AG04450 (cell line): ENCODE results near the gene ZBTB40. TPM values are rescaled to one million over a fixed set of nuclear protein-coding genes. Genes with fewer than 3 reads are reported as not detected.

Experiments
- CTCF ChIA-PET: fragments of 300-600, 350-600 bp; formaldehyde crosslinking; extraction: SDS; loops from one replicate; lab custom pipeline; 2022; ENCODE audit warnings: antibody characterized with exemption, inconsistent platforms; lab: Charles Lee
- POLR2A ChIA-PET: fragments of 350-600 bp; formaldehyde crosslinking; extraction: SDS; loops from one replicate; lab custom pipeline; 2021; ENCODE audit warnings: antibody characterized with exemption, inconsistent platforms; lab: Yijun Ruan, JAX
- DNase-seq: peaks from one replicate; pipeline ENCODE4 v3.0.0-alpha.2; 2011; ENCODE audit warnings: low read depth, low spot score
- H3K27ac ChIP-seq: one replicate; pipeline ENCODE4 v1.5.1; 2012; ENCODE audit warnings: low read depth, low read length, control low read depth
- H3K27me3 ChIP-seq: one replicate; pipeline ENCODE4 v1.6.0; 2012; ENCODE audit warnings: low read length; ENCODE audit not compliant: control insufficient read depth, insufficient read depth
- H3K4me3 ChIP-seq: 2 replicates; pipeline ENCODE4 v1.5.1; 2011; ENCODE audit warnings: mild to moderate bottlenecking, low read depth, low read length, control low read depth
- H3K9me3 ChIP-seq: 2 replicates; pipeline ENCODE4 v1.5.1; 2012; ENCODE audit warnings: low read length; ENCODE audit not compliant: control insufficient read depth, insufficient read depth
- CTCF ChIP-seq: IDR thresholded peaks from 2 replicates; pipeline ENCODE4 v1.5.1; 2011; ENCODE audit warnings: low read depth, low read length, control low read depth, inconsistent platforms
- polyA plus RNA-seq: library from polyadenylated mRNA; depleted of rRNA; stranded (reverse); fragments of >200 nt; gene quantifications from 2 replicates; pipeline ENCODE4 v1.2.3, GENCODE V29; 2011

ZBTB40 gene
- polyA plus RNA-seq, 1 experiment, result 5.9 TPM

- Histone ChIP-seq H3K27ac (peak overlapping the region; percentile 32), H3K27me3 (no peaks in the 10 kb centered on the region), H3K4me3 (peak overlapping the region; percentile 84), H3K9me3 (peaks cover 8% of the 10 kb centered on the region; the same call in 1 of the 2 replicates)
- CTCF ChIA-PET, result no interaction called here
- no peak for DNase-seq
- no peak for TF ChIP-seq CTCF
- POLR2A ChIA-PET, result interaction anchor here (0.7 kb wide), 1 partner anchor 47 kb away, joined by 3 read pairs; no protein-coding TSS in a partner anchor
These were observed 868 bp downstream of the ZBTB40 start for GRCh38 chr1:22452481-22452957.

DNA sequence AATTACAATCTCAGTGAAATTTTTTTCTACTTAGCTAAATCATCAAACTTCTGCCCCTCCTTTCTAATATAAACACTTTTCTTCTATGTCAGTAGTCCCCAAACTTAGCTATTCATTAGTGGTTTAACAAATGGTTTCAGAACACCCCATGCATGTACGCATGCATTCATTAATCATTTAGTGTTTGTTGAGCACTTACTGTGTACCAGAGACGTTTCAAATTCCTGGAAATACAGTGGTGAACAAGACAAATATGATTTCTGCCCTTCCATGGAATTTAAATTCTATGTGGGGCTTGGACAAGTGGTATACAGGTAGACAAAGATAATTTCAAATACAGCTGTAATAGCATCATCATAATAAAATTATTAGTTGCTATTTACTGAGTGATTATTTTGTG is 1.5 kb downstream of the ZBTB40 start:
- Histone ChIP-seq H3K4me3 (no peak overlapping the region; the same call in 1 of the 2 replicates), H3K9me3 (peaks cover 8% of the 10 kb centered on the region; the same call in 1 of the 2 replicates), H3K27ac (no peak overlapping the region), H3K27me3 (no peaks in the 10 kb centered on the region)
- ChIA-PET CTCF (no interaction called here), POLR2A (no interaction called here)
- no peak for TF ChIP-seq CTCF
- DNase-seq, result no peak

- no peak for DNase-seq
- Histone ChIP-seq H3K27ac (no peak overlapping the region), H3K4me3 (no peak overlapping the region), H3K9me3 (peaks cover 8% of the 10 kb centered on the region; the same call in 1 of the 2 replicates), H3K27me3 (no peaks in the 10 kb centered on the region)
- POLR2A ChIA-PET, result interaction anchor here (0.5 kb wide), 1 partner anchor 9 kb away, joined by 3 read pairs; no protein-coding TSS in a partner anchor
- CTCF ChIA-PET, result interaction anchor here (0.7 kb wide), 1 partner anchor 38 kb away, joined by 3 read pairs; no protein-coding TSS in a partner anchor
- TF ChIP-seq CTCF, result no peak
These were observed 2.9 kb downstream of the ZBTB40 start for GRCh38 chr1:22454476-22455056.

GRCh38 chr1:22457345-22457744 is 5.7 kb downstream of the ZBTB40 start:
- no peak for DNase-seq

More at GRCh38 chr1:22457345-22457744, 5.7 kb downstream of the ZBTB40 start:
- CTCF ChIA-PET, result interaction anchor here (0.6 to 1.2 kb wide), 3 partner anchors 9 to 507 kb away, joined by 3 to 5 read pairs (median 3); no protein-coding TSS in a partner anchor
- Histone ChIP-seq H3K9me3 (no peaks in the 10 kb centered on the region), H3K4me3 (no peak overlapping the region), H3K27me3 (no peaks in the 10 kb centered on the region), H3K27ac (no peak overlapping the region)
- TF ChIP-seq CTCF, result 0 out of 2 replicates have a peak, but pooled peaks have one; percentile 26
- POLR2A ChIA-PET, result no interaction called here
